Anterior cingulate cortex (tissue), 58 donors: ENCODE results near the gene ABCB4.

Experiments used
- DNase-seq, 58 donors: peaks; one replicate each; lab custom pipeline; 2025; lab: John Stamatoyannopoulos, UW

Gene ABCB4

GRCh38 chr7:87475359-87476178 is at the start of gene ABCB4:
Gene ABCB4, minus strand, starts transcription at chr7:87475680. Its CDS starts 215 bp downstream, at chr7:87475465.
- peak in 2 of 58 donors; percentile 1 to 4 for DNase-seq

DNA sequence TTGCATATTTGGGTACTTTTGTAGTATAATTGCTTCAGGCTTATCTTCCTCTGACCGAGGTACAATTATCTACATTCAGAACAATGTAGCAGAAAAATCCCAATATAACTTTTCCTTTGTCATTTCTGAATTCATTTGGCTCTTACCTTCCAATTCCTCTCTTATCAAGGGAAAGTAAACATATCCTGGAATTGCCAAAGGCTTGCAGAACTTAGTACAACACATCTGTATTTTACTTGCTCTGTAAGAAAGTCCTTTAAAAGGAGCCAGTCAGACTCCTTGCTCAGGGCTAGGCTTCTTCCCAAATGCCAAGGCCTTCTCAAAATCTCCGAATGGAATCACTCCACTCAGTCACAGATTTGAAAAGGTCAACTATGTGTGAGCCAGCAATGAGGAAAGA is 43.3 kb upstream of the ABCB4 start:
- DNase-seq = no peak

DNA sequence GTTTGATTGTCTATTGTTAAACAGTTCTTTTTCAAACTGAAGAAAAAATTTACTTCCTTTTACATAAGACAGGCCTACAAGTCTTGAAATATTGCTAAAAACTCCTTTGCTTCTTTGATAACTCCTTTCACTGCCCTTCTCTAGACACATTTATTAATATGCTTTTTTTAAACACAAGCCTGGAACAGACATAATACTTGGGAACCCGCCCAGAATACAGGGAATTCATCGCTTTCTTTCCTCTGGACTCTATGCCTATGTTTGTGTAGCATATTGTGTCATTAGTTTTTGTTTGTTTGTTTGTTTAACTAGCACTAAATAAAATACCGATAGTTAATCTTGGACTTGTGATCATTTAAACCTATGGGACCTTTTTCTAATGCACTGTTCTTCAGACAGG is 42.4 kb upstream of the ABCB4 start:
- DNase-seq = no peak

GRCh38 chr7:87517136-87517815 is 41.8 kb upstream of the ABCB4 start:
- no peak for DNase-seq

- DNase-seq = no peak
These were observed 38.4 kb upstream of the ABCB4 start for GRCh38 chr7:87513735-87514335.

DNA sequence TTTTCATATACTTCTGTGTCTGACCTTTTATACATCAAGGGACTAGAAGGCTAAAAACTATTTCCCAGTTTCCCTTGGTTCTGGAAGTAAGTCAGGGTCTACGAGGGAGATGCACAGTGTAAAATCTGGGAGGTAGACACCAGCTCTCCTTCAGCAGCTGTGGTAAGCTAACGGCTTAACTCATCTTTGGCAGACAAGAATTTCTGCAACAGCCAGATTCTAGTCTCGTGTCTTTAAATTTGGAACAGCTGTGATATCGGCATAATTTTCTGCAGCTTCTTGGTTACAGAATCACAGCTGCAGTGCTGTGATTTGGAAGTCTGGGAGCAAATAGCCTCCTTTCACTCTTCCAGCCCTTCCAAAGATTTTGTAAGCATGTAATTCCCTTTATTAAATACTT is 37.4 kb upstream of the ABCB4 start:
- peak in 2 of 58 donors; percentile 8 to 24 for DNase-seq

GRCh38 chr7:87511510-87511909 is 36.0 kb upstream of the ABCB4 start:
- DNase-seq = no peak

DNA sequence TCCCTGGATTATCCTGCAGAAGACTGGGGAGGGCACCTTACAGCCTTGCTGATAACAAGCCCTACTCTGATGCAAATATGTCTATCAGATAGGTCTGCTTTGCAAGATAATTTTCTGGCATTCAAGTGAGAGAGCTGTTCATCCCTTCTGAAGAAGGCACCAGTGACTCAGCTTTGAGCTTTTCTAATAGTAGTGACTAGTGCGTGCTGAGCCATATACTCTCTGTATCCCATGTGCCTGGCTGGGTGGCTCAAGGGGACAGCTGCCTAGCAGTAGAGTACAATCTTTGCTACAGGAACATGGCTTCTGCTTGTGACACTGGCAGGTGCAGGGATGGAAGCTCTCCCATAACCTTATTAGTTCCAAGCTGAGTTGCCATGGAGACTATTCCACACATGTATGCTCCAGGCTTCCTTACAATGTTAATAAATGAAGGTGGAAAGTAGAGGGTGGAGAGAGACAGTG is 35.0 kb upstream of the ABCB4 start:
- peak in 4 of 58 donors; percentile 3 to 8 (median 6) for DNase-seq

GRCh38 chr7:87507446-87507845 is 32.0 kb upstream of the ABCB4 start:
- DNase-seq = no peak

DNA sequence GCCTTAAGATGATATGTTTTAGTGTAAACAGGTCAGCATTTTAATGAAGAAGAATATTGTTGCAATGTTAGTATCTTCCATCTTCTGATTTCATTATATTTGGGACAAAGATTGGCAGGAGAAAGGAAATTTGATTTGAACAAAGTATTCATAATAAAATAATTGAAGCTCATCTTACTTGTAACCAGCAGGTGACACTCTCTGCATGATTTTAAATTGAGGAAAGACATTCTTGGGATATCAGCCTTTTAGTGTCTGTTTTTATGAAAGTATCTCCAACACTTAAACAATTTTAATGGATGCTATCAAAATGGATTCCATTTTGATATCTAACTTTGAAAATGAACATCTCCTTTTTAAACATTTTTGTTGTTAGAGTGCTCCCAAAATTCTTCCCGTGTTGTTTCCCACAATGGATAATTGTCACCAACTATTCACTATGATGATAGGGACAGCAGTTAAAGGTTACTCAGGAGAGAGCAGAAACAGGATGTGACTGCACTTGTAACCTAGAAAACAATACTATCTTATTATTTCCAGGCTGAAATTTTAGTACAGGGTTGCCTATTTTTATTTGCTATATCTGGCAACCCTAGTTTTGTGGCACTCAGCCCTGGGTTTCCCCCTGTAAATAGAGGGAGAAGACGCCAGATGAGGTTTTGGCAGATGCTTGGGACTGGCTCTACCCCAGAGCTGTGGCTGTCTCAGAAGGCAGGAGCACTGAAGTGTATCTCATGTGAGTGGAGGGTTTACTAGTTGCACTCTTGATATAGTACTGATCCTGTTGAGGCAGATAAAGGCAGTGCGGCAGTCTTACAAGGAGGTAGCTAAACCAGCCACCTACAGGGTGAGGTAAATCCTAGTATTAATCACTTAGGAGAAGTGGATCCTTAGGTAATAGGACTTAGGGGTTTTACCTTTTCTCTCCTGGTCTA is 31.0 kb upstream of the ABCB4 start:
- DNase-seq = peak in 1 of 58 donors; percentile 2

- DNase-seq = no peak
These were observed 30.2 kb upstream of the ABCB4 start for GRCh38 chr7:87505557-87506245.

GRCh38 chr7:87505122-87505521 is 29.6 kb upstream of the ABCB4 start:
- DNase-seq = no peak

GRCh38 chr7:87499494-87499893 is 24.0 kb upstream of the ABCB4 start:
- no peak for DNase-seq

GRCh38 chr7:87498893-87499292 is 23.4 kb upstream of the ABCB4 start:
- DNase-seq = no peak

GRCh38 chr7:87497482-87497881 is 22.0 kb upstream of the ABCB4 start:
- DNase-seq = no peak

DNA sequence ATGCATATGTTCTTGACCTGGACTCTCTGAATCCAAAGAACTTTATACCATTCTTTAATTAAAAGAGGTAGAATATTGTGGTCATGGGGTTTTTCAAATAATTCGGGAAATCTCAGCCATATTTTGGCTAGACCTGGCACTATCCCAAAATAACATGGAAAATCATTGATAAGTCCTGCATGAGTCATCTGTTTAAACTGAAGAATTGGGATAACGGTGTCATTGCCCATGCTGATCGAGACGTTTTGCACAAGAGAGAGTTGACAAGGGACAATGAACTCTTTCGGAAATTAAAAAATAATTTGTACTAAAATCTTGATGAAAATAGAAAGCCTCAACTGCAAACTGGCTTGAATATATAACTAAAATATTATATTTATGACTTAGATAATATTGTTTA is 19.9 kb upstream of the ABCB4 start:
- DNase-seq = no peak

- no peak for DNase-seq
These were observed 19.0 kb upstream of the ABCB4 start for GRCh38 chr7:87494454-87494853.

DNA sequence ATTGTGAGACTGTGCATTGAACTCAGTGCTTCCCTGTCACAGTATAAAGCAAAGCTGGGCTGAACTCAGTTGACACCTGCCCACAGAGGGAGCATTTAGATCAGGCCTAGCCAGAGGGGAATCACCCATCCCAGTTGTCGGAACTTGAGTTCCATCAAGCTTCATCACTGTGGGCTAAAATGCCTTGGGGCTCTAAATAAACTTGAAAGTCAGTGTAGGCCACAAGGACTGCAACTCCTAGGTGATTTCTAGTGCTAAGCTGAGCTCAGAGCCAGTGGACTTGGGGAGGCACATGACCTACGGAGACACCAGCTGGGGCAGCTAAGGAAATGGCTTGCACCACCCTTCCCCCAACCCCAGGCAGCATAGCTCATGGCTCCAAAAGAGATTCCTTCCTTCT is 7.7 kb upstream of the ABCB4 start:
- DNase-seq = no peak

DNA sequence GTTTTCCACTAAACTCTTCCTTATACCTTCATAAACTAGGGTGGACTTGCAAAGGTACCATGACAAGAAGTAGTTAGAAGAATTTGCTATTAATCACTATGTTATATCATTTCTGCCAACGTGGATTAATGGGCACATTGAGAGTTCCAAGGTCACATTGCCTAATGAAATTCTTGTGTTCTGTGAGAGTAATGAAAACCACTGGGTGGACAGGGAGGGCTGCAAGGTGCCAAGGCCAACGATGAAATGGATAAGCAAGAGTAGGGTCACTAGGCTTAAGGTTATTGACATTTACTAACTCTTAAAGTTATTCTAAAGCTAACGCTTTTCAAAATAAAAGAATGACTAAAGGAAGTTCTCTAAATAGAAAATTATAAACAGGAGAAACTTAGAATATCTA is 6.6 kb upstream of the ABCB4 start:
- no peak for DNase-seq

DNA sequence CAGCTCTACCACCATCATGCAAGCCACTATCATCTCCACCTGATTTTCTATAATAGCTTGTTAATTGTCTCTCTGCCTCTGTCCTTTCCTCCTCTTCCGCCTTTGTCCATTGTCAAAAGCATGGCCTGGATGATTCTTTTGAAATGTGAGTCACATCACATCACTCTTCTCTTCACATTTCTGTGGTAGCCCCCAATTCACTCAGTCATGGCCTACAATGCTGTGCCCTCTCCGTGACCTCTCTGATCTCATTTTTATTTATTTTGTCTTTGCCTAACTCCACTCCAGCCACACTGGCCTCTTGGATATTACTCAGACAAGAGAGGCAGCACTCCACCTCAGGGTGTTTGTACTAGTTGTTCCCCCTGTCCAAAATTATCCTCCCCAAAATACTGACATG is 4.9 kb upstream of the ABCB4 start:
- no peak for DNase-seq
